HepG2 (cell line): Measurements from ENCODE around the gene ASGR1. TPM values are rescaled to one million over a fixed set of nuclear protein-coding genes. Genes with fewer than 3 reads are reported as not detected.

Source experiments
- ATAC-seq: fragments of 200-7000 bp; cut with Tn5 transposase; 3 replicates; pipeline ENCODE4 v1.9.1; 2020; ENCODE audit warnings: mild to moderate bottlenecking, moderate library complexity
- BruUV-seq: library from RNA; stranded (reverse); fragments of 400-500 nt; replicated peaks from 2 replicates; lab custom pipeline; 2021; lab: Mats Ljungman, UMichigan
- CTCF ChIA-PET: fragments of 300-600 bp; formaldehyde crosslinking; extraction: SDS; loops from one replicate; lab custom pipeline; 2021; ENCODE audit warnings: low total read pairs, inconsistent platforms, low intra/inter-chr PET ratio; lab: Yijun Ruan, JAX
- POLR2A ChIA-PET: fragments of 350-600 bp; sonication (Branson Sonifier 250); formaldehyde crosslinking; loops from one replicate; lab custom pipeline; 2020; ENCODE audit warnings: antibody characterized with exemption, inconsistent platforms; lab: Yijun Ruan, JAX
- DNase-seq: peaks from one replicate; pipeline ENCODE4 v3.0.0-alpha.2; 2015; ENCODE audit warnings: low spot score
- FAIRE-seq: peaks from 3 replicates; lab custom pipeline; 2011; peaks lifted over from hg19 to GRCh38; lab: Jason Lieb, UNC
- H2AFZ ChIP-seq: one replicate; pipeline ENCODE4 v1.6.1; 2011; ENCODE audit warnings: low read length, inconsistent platforms
- H3K27ac ChIP-seq: fragments of 300-600 bp; 3 replicates; pipeline ENCODE4 v1.8.0; 2011; ENCODE audit warnings: mixed run types, mild to moderate bottlenecking, mixed read lengths, low read length, inconsistent platforms; ENCODE audit not compliant: insufficient read depth; ENCODE audit errors: extremely low read length
- H3K27me3 ChIP-seq, 2 experiments: fragments of 200-600 bp in 1 of 2; 2 replicates in 1 of 2; 3 replicates in 1 of 2; pipeline versions ENCODE4 v1.6.0 to v1.8.0; 2011; ENCODE audit warnings: low read length in 2 of 2, mild to moderate bottlenecking in 2 of 2, moderate library complexity in 2 of 2, inconsistent platforms in 1 of 2; ENCODE audit not compliant: insufficient read depth in 2 of 2, control insufficient read depth in 1 of 2
- H3K36me3 ChIP-seq, 2 experiments: fragments of 200-600 bp in 1 of 2; replicated peaks in 1 of 2; 2 replicates in 1 of 2; 3 replicates in 1 of 2; pipeline versions ENCODE4 v1.5.1 to v1.8.0; 2011; ENCODE audit warnings: low read length in 2 of 2, inconsistent platforms in 1 of 2; ENCODE audit not compliant: insufficient read depth in 2 of 2, control insufficient read depth in 1 of 2
- H3K4me1 ChIP-seq: 2 replicates; pipeline ENCODE4 v1.5.1; 2012; ENCODE audit warnings: low read length, inconsistent platforms; ENCODE audit not compliant: insufficient read depth
- H3K4me2 ChIP-seq: 2 replicates; pipeline ENCODE4 v1.6.0; 2011; ENCODE audit warnings: low read depth, low read length, inconsistent platforms
- H3K4me3 ChIP-seq, 3 experiments: fragments of 200-600 bp in 1 of 3; sonication (generic), shearing (Covaris generic) in 1 of 3; replicated peaks in 1 of 3; 2 replicates each; pipeline ENCODE4 v1.5.1; 2011 to 2016; ENCODE audit warnings: low read length in 3 of 3, inconsistent platforms in 2 of 3, low read depth in 2 of 3, mild to moderate bottlenecking in 2 of 3, control low read depth in 1 of 3, mixed read lengths in 1 of 3; ENCODE audit not compliant: insufficient read depth in 1 of 3
- H3K79me2 ChIP-seq: one replicate; pipeline ENCODE4 v1.6.1; 2011; ENCODE audit warnings: low read length, inconsistent platforms; ENCODE audit not compliant: insufficient read depth
- H3K9ac ChIP-seq: 2 replicates; pipeline ENCODE4 v1.6.0; 2011; ENCODE audit warnings: mild to moderate bottlenecking, low read depth, low read length, inconsistent platforms; ENCODE audit not compliant: insufficient read depth
- H3K9me3 ChIP-seq: 2 replicates; pipeline ENCODE4 v1.5.1; 2012; ENCODE audit warnings: mild to moderate bottlenecking, low read length
- H4K20me1 ChIP-seq: 2 replicates; pipeline ENCODE4 v1.6.0; 2011; ENCODE audit warnings: inconsistent platforms, mild to moderate bottlenecking, low read length, moderate library complexity; ENCODE audit not compliant: insufficient read depth
- ARHGAP35 ChIP-seq: sonication (generic); formaldehyde crosslinking; IDR thresholded peaks from 2 replicates; pipeline ENCODE4 v1.9.0; 2022; ENCODE audit warnings: mild to moderate bottlenecking, inconsistent platforms, moderate library complexity, missing genetic modification reagents, borderline replicate concordance
- HNRNPK ChIP-seq: fragments of 200-400 bp; formaldehyde crosslinking; IDR thresholded peaks from 2 replicates; pipeline ENCODE4 v1.6.1; 2018; ENCODE audit warnings: low read length, low read depth, moderate library complexity, mild to moderate bottlenecking; ENCODE audit not compliant: poor library complexity, severe bottlenecking
- ZNF879 ChIP-seq: sonication (generic); formaldehyde crosslinking; IDR thresholded peaks from 2 replicates; pipeline ENCODE4 v1.8.1; 2023; ENCODE audit warnings: missing genetic modification reagents
- WGBS: methylation state at CpG from one replicate; pipeline ENCODE4 v1.1.6; 2017; ENCODE audit warnings: low lambda C conversion rate; 5-methylcytosine and 5-hydroxymethylcytosine counted together
- in situ Hi-C: cut with HindIII; loops from 2 replicates; pipeline ENCODE4 v1.10.0; 2017; ENCODE audit warnings: low pct_unique_long_range_greater_than_20kb; ENCODE audit not compliant: extremely low pct_ligation_motif_present
- intact Hi-C: fragments of 100-400 bp; cut with micrococcal nuclease; formaldehyde crosslinking; loops from one replicate; pipeline ENCODE4 v1.10.0; 2022; ENCODE audit not compliant: unreplicated experiment
- polyA plus RNA-seq, 8 experiments: library from polyadenylated mRNA; depleted of rRNA in 3 of 8; stranded (reverse) in 7 of 8; unstranded in 1 of 8; fragments of >200 nt; fragmentation: Illumina TruSeq in 4 of 8; extraction: Trizol in 4 of 8; gene quantifications; 2 replicates each; pipeline versions ENCODE4 v1.2.1 to v1.2.3, GENCODE V29; 2011 to 2016; ENCODE audit warnings: low read depth in 4 of 8, missing spikeins in 1 of 8, mixed read lengths in 1 of 8; ENCODE audit not compliant: insufficient read depth in 1 of 8
- total RNA-seq, 5 experiments: library from RNA; depleted of rRNA; stranded (reverse); fragments of >200 nt; fragmentation: Illumina TruSeq; extraction: Trizol; gene quantifications; 2 replicates each; pipeline ENCODE4 v1.2.3, GENCODE V29; 2016; ENCODE audit warnings: low read depth in 1 of 5

Gene ASGR1
- total and polyA plus RNA-seq, 2 of the 13 experiments (the other 11 are each of a cell fraction or from before 2014, with no cell fraction given): 353 to 796 TPM

DNA sequence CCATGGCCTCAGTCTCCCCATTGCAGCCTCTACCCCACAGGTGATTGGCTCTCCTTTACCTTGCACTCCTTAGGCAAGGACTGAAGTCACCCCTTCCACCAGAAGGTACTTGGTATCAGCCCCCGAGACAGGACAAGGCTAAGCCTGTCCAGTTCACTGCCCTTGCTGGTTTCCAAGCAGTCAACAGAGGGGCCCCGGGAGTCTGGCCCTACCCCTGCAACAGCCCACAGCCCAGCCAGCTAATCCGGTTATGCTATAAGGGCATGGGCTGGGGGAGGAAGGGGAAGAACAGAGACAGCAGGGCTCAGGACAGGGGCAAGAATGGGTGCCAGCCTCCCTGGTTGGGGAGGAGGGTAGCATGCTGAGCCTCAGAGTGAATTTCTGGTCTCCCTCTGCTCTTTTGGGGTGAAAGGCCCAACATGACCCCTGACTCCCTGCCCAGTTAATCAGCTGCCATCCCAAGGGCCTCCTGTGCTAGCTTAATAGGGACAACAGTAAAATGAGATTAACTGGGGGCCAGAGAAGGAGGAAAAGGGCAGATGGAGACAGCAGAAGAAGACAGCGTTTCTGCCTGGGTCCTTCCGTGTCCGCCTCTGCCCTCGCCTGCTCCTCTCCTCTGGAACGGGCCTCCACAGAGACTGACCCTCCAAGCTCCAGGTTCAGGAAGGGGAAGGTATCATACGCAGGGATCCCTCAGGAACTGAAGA is 29.7 kb upstream of the ASGR1 start:
- Histone ChIP-seq H3K4me2 (no peak overlapping the region), H4K20me1 (no peaks in the 10 kb centered on the region), H3K36me3 (no peaks in the 10 kb centered on the region), H3K27ac (no peak overlapping the region), H3K9ac (no peak overlapping the region), H3K4me3 (no peak overlapping the region), H2AFZ (no peak overlapping the region), H3K9me3 (no peaks in the 10 kb centered on the region), H3K27me3 (peaks cover 0 to 9% of the 10 kb centered on the region in 2 experiments; a peak in 2 of 5 replicates), H3K79me2 (no peaks in the 10 kb centered on the region), H3K4me1 (peaks cover 5% of the 10 kb centered on the region)
- POLR2A ChIA-PET: no interaction called here
- ATAC-seq (peak; percentile 19; the same call in 2 of the 3 replicates), DNase-seq (no peak), FAIRE-seq (no peak)
- WGBS: 59% methylated on average over 7 of the region's 9 CpGs
- CTCF ChIA-PET: no interaction called here
- intact Hi-C loops (no loop called here), in situ Hi-C loops (no loop called here)
- no peak for TF ChIP-seq ZNF879 (CRISPR knock-in tag)
- TF ChIP-seq, all 625 proteins: peak for 0
- no TSS peak for BruUV-seq

DNA sequence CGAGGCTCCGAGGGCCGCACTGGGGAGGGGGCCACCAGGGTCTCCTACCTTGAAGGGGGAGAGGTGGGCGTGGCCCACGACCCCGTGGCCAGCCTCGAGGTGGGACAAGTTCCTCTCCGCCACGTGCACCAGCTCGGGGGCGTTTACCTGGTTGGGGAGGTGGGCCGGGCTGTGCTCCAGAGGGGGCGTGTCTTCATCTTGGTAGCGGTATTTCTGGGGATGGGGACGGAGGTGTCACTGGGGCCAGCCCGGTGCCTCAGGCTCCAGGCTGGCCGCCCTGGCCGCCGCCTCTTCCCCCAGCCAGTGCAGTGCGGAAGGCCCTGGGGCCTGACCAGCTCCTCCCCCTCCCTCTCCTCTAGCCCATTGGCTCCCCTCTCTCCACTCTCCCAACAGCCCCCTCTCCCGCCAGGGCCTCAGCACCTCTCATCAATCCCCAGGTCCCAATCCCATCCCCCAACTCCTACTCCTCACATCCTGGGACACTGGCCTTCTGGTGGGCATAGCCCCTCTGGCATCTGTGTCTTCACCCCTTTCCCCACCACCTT is 28.9 kb upstream of the ASGR1 start:
- Histone ChIP-seq H3K4me3 (no peak overlapping the region), H3K27ac (no peak overlapping the region), H3K4me2 (no peak overlapping the region), H3K9ac (no peak overlapping the region), H3K4me1 (no peaks in the 10 kb centered on the region), H3K9me3 (no peaks in the 10 kb centered on the region), H3K27me3 (peaks cover 0 to 9% of the 10 kb centered on the region in 2 experiments; a peak in 2 of 5 replicates), H4K20me1 (no peaks in the 10 kb centered on the region), H3K36me3 (no peaks in the 10 kb centered on the region), H3K79me2 (no peaks in the 10 kb centered on the region), H2AFZ (no peak overlapping the region)
- in situ Hi-C loops: no loop called here
- DNase-seq (no peak), ATAC-seq (peak; percentile 31; the same call in 2 of the 3 replicates), FAIRE-seq (no peak)
- POLR2A ChIA-PET: no interaction called here
- intact Hi-C loops: no loop called here
- CTCF ChIA-PET: no interaction called here
- WGBS: 63% methylated on average over 15 of the region's 21 CpGs
- TF ChIP-seq ARHGAP35 (CRISPR knock-in tag) (no peak), HNRNPK (peak; percentile 21)
- no TSS peak for BruUV-seq
